Ramos (cell line): ENCODE measurements around the gene MTRR.

Source experiments
- in situ Hi-C: fragments of 300-500 bp; cut with MboI; formaldehyde crosslinking; loops from one replicate; pipeline ENCODE4 v1.14.3; 2022; ENCODE audit warnings: low sequenced_read_pairs; ENCODE audit not compliant: unreplicated experiment

MTRR gene

DNA sequence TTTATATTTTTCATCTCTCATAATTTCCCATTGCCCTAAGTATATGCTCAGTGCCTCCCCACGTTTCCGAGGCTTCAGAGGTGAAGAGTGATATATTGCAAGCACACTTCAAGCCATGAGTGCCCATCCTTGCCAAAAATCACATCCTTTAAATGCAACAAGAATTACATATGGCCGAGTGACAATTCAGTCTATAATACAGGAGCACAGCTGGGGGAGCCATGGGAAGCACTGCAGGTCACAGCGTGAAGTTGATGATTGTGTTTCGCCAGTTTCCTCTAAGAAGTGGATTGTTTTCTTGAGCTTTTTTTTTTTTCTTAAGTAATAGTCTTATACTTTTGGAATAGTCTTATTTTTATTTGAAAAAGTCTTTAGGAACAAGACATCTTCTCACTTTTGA, 61.1 kb downstream of the MTRR start:
- in situ Hi-C loops, result loop anchor here (25.0 kb wide), 1 partner anchor 1282 kb away; no protein-coding TSS in a partner anchor

GRCh38 chr5:7941692-7942091, 72.7 kb downstream of the MTRR start:
- in situ Hi-C loops, result loop anchor here (25.0 kb wide), 1 partner anchor 1271 kb away; no protein-coding TSS in a partner anchor

DNA sequence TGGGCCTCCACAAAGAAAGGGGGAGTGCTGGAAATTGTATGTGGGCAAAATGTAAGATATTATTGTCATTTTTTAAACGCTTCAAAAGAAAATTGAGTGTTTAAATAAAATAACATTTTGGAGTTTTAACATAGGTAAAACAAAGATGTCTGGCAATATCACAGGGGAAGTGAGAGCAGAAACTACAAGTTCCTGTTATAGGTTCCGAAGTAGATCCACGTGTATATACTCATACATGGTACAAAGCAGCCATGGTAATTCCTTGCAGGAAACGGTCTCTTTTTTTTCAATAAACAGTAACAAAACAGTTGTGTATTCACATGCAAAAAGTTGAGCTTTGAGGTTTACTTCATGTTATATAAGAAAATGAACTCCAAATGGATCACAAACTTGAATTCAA, 78.4 kb downstream of the MTRR start:
- in situ Hi-C loops, result loop anchor here (25.0 kb wide), 1 partner anchor 1265 kb away; no protein-coding TSS in a partner anchor
